ENCODE data around the gene RNASEH1. TPM values are rescaled to one million over a fixed set of nuclear protein-coding genes. Genes with fewer than 3 reads are reported as not detected.

Gene RNASEH1
- total and polyA plus RNA-seq, 2 of the 4 experiments (the other 2 are of a cell fraction), result 23.5 to 23.7 TPM

DNA sequence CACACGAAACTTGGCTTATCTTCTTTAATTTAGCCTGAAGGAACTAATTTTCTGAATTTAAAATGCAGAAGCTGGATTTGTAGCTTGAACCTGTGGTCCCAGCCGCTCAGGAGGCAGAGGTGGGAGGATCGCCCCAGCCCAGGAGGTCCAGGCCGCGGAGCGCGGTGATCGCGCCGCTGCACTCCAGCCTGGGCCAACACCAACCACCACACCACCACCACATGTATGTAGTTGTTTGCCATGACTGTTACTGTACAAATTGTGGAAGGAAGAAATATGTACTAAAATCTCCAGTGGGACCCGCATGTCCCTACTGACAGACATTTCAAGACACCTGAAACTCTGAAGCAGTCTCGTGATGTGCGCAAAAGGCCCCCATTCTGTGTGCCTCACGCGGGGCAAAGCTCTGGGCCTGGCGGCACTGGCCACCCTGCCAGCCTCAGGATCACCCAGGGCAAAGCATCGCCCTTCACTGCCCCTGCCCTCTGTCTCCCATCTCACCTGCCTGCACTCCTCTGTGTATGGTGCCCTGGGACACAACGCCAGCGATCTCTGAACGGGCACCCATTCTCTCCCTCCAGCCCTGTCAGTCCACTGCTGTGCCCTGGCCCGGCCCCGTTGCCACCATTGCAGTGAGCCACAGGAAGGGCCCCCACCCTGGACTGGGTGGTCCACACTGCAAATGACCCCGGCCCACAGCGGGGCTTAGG lies 28.7 kb downstream of the RNASEH1 start:
- H2BK20ac ChIP-seq (ENCODE audit: low read depth, low read length), result no peak overlapping the region
- H4K91ac ChIP-seq (ENCODE audit: insufficient read depth, low read depth, low read length), result no peak overlapping the region
- 100% methylated on average over 9 of the region's 24 CpGs; no CpG with 5 or more reads in 1 of the 2 experiments for WGBS, 2 experiments (ENCODE audit: extremely low coverage in 2 of 2, insufficient read length in 1 of 2)
- H3K9ac ChIP-seq (ENCODE audit: low read depth, low read length), result no peak overlapping the region
- no peak overlapping the region for H2BK5ac ChIP-seq (ENCODE audit: low read depth, low read length, poor library complexity, severe bottlenecking)
- ChIA-PET POLR2A (ENCODE audit: unreplicated experiment) (no interaction called here), CTCF (no interaction called here)
- H3K56ac ChIP-seq (ENCODE audit: extremely low read depth, insufficient read depth, low read length), result no peak overlapping the region
- TF ChIP-seq MXI1 (IDR thresholded peaks at IDR 0.05; ENCODE audit: borderline replicate concordance, low read depth, low read length), result no peak
- DNase-seq, result no peak
- H3K4me3 ChIP-seq (ENCODE audit: insufficient read depth, low read depth, low read length), result no peak overlapping the region
- in situ Hi-C loops (cut with MboI; ENCODE audit: low sequenced_read_pairs) (no loop called here), intact Hi-C loops (cut with micrococcal nuclease) (no loop called here), dilution Hi-C loops (cut with HindIII; ENCODE audit: low sequenced_read_pairs, unreplicated experiment) (no loop called here)
- no peaks in the 10 kb centered on the region for H3K36me3 ChIP-seq (ENCODE audit: control insufficient read depth, insufficient read depth, low read length)
- peaks cover 0 to 7% of the 10 kb centered on the region in 2 experiments; a peak in 1 of 4 replicates for H3K79me1 ChIP-seq (ENCODE audit: low read depth in 1 of 2, low read length in 2 of 2)
- H3K27ac ChIP-seq (ENCODE audit: insufficient read depth, low read length), result no peak overlapping the region
- H4K5ac ChIP-seq (ENCODE audit: low read depth, low read length), result no peak overlapping the region
- H3K9me1 ChIP-seq (ENCODE audit: insufficient read depth, low read length), result peaks cover 11% of the 10 kb centered on the region
- H3K18ac ChIP-seq (ENCODE audit: low read depth, low read length), result no peak overlapping the region
- no peak overlapping the region for H3K4me2 ChIP-seq (ENCODE audit: low read depth, low read length)
- no peaks in the 10 kb centered on the region for H4K20me1 ChIP-seq (ENCODE audit: insufficient read depth, low read length)
- no peak overlapping the region; the same call in 1 of the 2 replicates for H2AK5ac ChIP-seq (ENCODE audit: low read depth, low read length)
- no peak overlapping the region for H4K8ac ChIP-seq (ENCODE audit: low read depth in 2 of 2, low read length in 2 of 2)
- no peak overlapping the region for H3K14ac ChIP-seq (replicated peaks; ENCODE audit: low read depth, low read length)
- H2BK15ac ChIP-seq (ENCODE audit: low read depth, low read length), result no peak overlapping the region
- H3K4ac ChIP-seq (ENCODE audit: low read depth, low read length), result no peak overlapping the region
- H2AFZ ChIP-seq (replicated peaks; ENCODE audit: low read length, poor library complexity), result no peak overlapping the region
- ATAC-seq (ENCODE audit: low read depth), result no peak
- no TSS peak for BruUV-seq (replicated peaks)
- no peak overlapping the region for H2AK9ac ChIP-seq (replicated peaks; ENCODE audit: low read depth, low read length, poor library complexity)
- no peaks in the 10 kb centered on the region for H3K9me3 ChIP-seq (ENCODE audit: control insufficient read depth, insufficient read depth, low read length)
- no peak overlapping the region for H2BK120ac ChIP-seq (ENCODE audit: low read depth, low read length)
- H3K27me3 ChIP-seq (ENCODE audit: control insufficient read depth, insufficient read depth, low read length), result no peaks in the 10 kb centered on the region
- no peak overlapping the region for H3K23ac ChIP-seq (ENCODE audit: low read depth, low read length)
- peaks cover 3% of the 10 kb centered on the region; the same call in 1 of the 2 replicates for H3K4me1 ChIP-seq (ENCODE audit: control insufficient read depth, insufficient read depth, low read length)
